ENCODE data around the gene DOCK4. TPM values are rescaled to one million over a fixed set of nuclear protein-coding genes. Genes with fewer than 3 reads are reported as not detected.

The DOCK4 gene
- total and polyA plus RNA-seq, 10 of the 15 experiments (the other 5 are each of a cell fraction or from before 2014, with no cell fraction given) = 0.03 to 0.73 (median 0.38) TPM

DNA sequence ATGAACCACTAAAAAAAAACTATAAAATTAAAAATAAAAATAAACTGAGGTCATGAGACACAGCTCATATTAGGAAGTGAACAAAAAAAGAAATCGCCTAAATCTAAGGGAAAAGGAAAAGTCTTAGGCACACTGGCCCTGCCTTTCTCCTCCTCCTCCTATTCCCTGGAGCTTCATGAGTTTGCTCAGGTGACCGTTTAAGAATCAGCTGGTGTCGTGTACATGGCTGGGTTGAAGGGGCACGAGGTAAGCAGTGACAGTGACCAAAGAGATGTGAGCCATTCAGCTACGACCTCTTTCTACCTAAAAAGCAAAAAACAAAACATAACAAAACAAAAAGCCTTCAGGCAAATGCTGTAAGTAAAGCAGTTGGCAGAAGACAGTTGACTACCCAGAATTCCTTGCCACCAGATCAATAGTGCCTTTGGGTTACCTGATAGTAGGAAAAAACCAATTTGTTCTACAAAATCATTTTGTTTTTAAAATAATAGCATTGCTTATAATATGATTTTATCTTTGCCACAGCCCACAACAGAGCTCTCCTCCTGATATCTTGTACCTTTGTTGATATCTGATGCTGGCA is 135.4 kb downstream of the DOCK4 start (continued):
- no peak for TF ChIP-seq BCL11A (IDR thresholded peaks at IDR 0.05; ENCODE audit: low read depth, low read length)
- no peak for TF ChIP-seq CHD4 (IDR thresholded peaks at IDR 0.05)
- no peak for TF ChIP-seq CTCF (IDR thresholded peaks at IDR 0.05 in 2 of 3, conservative IDR thresholded peaks at IDR 0.05 in 1 of 3; ENCODE audit: control insufficient read depth in 2 of 3, extremely low read depth in 1 of 3, insufficient read depth in 1 of 3, low read depth in 3 of 3, low read length in 3 of 3)
- TF ChIP-seq CBX5 (IDR thresholded peaks at IDR 0.05; ENCODE audit: low read depth) = no peak

DNA sequence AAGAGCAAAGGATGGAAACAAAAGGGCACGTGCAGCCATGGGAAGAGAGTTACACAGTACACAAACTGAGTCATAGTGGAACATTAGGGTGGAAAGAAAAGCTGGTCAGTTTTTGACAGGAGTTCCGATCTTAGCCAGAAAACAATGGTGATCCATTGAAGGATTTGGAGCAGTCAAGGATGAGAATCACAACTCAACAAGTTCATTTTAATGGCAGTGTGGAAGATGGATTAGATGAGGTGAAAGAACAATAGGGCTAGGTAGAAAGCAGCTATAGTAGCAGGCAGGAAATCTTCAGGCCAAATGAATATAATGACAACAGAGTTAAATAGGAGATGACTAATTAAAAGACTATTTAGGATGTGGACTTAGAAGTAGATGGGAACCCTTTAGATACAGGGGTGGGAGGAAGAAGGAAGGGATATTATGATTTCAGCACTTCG is 136.3 kb downstream of the DOCK4 start:
- BruUV-seq (replicated peaks) = no TSS peak
- TF ChIP-seq, protein P1, sequence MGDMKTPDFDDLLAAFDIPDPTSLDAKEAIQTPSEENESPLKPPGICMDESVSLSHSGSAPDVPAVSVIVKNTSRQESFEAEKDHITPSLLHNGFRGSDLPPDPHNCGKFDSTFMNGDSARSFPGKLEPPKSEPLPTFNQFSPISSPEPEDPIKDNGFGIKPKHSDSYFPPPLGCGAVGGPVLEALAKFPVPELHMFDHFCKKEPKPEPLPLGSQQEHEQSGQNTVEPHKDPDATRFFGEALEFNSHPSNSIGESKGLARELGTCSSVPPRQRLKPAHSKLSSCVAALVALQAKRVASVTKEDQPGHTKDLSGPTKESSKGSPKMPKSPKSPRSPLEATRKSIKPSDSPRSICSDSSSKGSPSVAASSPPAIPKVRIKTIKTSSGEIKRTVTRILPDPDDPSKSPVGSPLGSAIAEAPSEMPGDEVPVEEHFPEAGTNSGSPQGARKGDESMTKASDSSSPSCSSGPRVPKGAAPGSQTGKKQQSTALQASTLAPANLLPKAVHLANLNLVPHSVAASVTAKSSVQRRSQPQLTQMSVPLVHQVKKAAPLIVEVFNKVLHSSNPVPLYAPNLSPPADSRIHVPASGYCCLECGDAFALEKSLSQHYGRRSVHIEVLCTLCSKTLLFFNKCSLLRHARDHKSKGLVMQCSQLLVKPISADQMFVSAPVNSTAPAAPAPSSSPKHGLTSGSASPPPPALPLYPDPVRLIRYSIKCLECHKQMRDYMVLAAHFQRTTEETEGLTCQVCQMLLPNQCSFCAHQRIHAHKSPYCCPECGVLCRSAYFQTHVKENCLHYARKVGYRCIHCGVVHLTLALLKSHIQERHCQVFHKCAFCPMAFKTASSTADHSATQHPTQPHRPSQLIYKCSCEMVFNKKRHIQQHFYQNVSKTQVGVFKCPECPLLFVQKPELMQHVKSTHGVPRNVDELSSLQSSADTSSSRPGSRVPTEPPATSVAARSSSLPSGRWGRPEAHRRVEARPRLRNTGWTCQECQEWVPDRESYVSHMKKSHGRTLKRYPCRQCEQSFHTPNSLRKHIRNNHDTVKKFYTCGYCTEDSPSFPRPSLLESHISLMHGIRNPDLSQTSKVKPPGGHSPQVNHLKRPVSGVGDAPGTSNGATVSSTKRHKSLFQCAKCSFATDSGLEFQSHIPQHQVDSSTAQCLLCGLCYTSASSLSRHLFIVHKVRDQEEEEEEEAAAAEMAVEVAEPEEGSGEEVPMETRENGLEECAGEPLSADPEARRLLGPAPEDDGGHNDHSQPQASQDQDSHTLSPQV (IDR thresholded peaks at IDR 0.05) = no peak
- TF ChIP-seq, protein P2, sequence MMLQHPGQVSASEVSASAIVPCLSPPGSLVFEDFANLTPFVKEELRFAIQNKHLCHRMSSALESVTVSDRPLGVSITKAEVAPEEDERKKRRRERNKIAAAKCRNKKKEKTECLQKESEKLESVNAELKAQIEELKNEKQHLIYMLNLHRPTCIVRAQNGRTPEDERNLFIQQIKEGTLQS (IDR thresholded peaks at IDR 0.05; ENCODE audit: borderline replicate concordance, extremely low read depth, low read depth, low read length) = no peak
- TF ChIP-seq USF2 (IDR thresholded peaks at IDR 0.05; ENCODE audit: borderline replicate concordance, low read depth, low read length) (no peak), SMC3 (IDR thresholded peaks at IDR 0.05; ENCODE audit: borderline replicate concordance, low read length) (no peak), FOXK2 (IDR thresholded peaks at IDR 0.05) (no peak), RELB (IDR thresholded peaks at IDR 0.05; ENCODE audit: low read depth) (no peak), TBL1XR1 (IDR thresholded peaks at IDR 0.05; ENCODE audit: low read depth, low read length) (no peak), MTA3 (IDR thresholded peaks at IDR 0.05; ENCODE audit: borderline replicate concordance, low read length) (no peak), RB1 (IDR thresholded peaks at IDR 0.05; ENCODE audit: borderline replicate concordance) (no peak)

More for the DNA sequence above, 136.3 kb downstream of the DOCK4 start:
- 95% methylated on average over 3 of the region's 3 CpGs for WGBS (ENCODE audit: insufficient coverage, insufficient replicate concordance, low lambda C conversion rate, missing lambda C conversion rate)
- Histone ChIP-seq H3K4me2 (ENCODE audit: control insufficient read depth, insufficient read depth) (no peak overlapping the region), H3K4me1 (ENCODE audit: control insufficient read depth, insufficient read depth, low read length) (no peaks in the 10 kb centered on the region), H2AFZ (ENCODE audit: control insufficient read depth, low read depth, low read length) (no peak overlapping the region), H3K27me3 (replicated peaks in 1 of 2; ENCODE audit: control insufficient read depth in 2 of 2, insufficient read depth in 2 of 2, low read length in 1 of 2) (no peaks in the 10 kb centered on the region), H3K79me2 (ENCODE audit: control insufficient read depth, insufficient read depth, low read length) (no peaks in the 10 kb centered on the region), H3K27ac (ENCODE audit: control insufficient read depth, insufficient read depth) (no peak overlapping the region), H3K9ac (ENCODE audit: control insufficient read depth, insufficient read depth, low read length) (no peak overlapping the region), H4K20me1 (ENCODE audit: control insufficient read depth, insufficient read depth) (no peaks in the 10 kb centered on the region), H3K4me3 (no peak overlapping the region), H3K9me3 (replicated peaks; ENCODE audit: control insufficient read depth, insufficient read depth, low read length) (no peaks in the 10 kb centered on the region; the same call in 2 of the 3 replicates), H3K36me3 (ENCODE audit: control insufficient read depth in 2 of 2, insufficient read depth in 2 of 2, low read length in 1 of 2) (no peaks in the 10 kb centered on the region)
- intact Hi-C loops (cut with micrococcal nuclease; ENCODE audit: unreplicated experiment) = no loop called here
- no peak for FAIRE-seq
- ChIA-PET SMC1A (ENCODE audit: uncharacterized antibody, unreplicated experiment) (interaction anchor here (1.0 to 1.4 kb wide), 3 partner anchors 10 to 15 kb away, joined by 3 to 4 read pairs (median 3); no protein-coding TSS in a partner anchor), CTCF (interaction anchor here (1.1 to 2.1 kb wide), 2 partner anchors 8 to 15 kb away, joined by 3 to 5 read pairs; no protein-coding TSS in a partner anchor), RAD21 (ENCODE audit: unreplicated experiment) (no interaction called here), POLR2A (interaction anchor here (1.5 kb wide), 1 partner anchor 137 kb away, joined by 4 read pairs; no protein-coding TSS in a partner anchor)
- in situ Hi-C loops (cut with MboI) = no loop called here
- no peak for ATAC-seq
- no peak for DNase-seq (ENCODE audit: low read depth, low spot score)
